ENCODE measurements around the gene GATD1.

Gene GATD1

DNA sequence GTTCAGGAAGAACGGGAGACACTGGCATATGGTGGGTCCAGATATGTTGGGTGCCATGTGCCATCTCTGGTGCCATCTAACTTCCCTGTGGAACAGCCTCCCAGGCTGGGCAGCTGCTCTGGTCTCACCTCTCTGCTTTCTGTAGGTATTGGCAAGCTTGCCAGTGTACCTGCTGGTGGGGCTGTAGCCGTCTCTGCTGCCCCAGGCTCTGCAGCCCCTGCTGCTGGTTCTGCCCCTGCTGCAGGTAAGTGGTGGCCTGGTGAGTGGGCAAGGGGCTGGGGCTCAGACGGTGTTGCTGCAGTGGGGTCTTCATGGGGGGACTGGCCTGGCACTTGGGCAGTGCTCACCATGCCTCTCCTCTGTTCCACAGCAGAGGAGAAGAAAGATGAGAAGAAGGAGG is 35.1 kb upstream of the GATD1 start:
- no peak for DNase-seq

DNA sequence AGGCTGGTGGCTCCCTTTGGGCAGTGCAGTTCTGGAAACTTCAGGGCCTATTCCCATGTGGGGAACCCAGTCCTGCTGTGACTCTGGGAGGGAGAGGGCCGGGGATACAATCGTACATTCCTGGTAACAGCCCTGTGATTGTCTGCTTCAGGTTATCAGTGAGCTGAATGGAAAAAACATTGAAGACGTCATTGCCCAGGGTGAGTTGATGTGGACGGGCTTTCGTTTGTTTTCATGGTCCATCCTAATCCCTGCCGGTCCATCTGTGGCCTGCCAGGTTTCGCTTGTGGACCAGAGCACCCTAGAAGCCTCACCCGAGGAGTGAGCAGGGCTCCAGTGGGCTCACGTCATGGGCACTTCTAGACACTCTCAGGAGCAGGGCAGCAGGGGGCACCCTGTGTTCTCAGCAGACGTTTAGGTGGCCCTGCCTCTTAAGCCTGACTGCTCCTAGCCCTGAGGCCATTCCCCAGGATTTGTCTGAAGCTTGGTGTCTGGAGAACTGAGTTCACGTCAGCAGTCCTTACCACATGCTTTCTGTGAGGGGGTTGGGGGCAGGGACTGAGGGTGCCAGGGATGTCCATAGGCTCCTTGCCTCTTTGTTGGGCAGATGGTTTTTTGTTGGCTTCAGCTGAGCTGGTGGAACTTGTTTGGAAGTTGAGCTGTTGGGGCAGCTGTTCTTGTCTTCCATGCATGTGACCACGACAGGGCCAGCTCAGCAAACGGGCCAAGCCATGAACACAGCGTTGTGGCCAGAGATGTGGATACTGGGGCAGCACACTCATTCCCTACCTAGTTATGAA is 34.4 kb upstream of the GATD1 start:
- no peak for DNase-seq

DNA sequence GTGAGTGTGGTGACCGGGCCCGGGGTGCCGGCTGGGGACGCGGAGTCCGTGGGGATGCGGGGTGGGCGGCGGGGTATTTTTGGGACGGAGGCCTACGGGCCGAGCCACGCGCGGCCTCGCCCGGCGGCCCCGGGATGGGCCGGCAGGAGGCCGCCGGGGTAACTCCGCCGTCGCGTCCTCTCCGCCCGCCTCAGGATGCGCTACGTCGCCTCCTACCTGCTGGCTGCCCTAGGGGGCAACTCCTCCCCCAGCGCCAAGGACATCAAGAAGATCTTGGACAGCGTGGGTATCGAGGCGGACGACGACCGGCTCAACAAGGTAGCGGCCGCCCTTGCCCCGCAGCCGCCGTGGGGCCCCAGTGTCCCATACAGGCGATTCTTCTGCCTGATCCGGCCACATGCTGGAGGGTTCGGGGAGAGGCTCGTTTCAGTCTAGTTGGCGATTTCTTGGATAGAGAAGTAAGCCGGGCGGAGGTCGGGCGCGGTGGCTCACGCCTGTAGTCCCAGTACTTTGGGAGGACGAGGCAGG is 32.8 kb upstream of the GATD1 start:
- DNase-seq: no peak

GRCh38 chr11:809287-810039 is 32.2 kb upstream of the GATD1 start, which contains the start of gene RPLP2:
RPLP2 (plus strand) TSS chr11:809967; CDS start chr11:810235, 268 bp downstream.
- peak; percentile 96 to 100 (median 99) for DNase-seq

- DNase-seq: no peak
These were observed 31.4 kb upstream of the GATD1 start for GRCh38 chr11:808427-809286.

DNA sequence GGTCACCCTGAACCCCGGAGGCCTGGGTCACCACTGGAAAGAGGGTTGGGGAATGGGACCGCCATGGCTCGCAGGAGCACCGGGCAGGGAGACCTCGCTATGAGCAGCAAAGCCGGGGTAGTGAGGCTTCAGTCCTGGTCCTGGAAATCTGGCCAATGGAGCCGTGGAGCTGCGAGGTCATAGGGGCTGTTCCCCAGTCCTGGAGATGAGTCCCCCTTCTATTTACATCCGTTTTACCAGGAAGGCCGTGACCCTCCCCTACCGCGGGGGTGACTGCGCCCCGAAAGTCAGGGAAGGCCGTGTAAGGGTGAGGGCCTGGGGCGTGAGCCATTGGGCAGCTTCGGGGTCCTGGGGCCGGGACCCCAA is 27.3 kb upstream of the GATD1 start:
- no peak for DNase-seq

DNA sequence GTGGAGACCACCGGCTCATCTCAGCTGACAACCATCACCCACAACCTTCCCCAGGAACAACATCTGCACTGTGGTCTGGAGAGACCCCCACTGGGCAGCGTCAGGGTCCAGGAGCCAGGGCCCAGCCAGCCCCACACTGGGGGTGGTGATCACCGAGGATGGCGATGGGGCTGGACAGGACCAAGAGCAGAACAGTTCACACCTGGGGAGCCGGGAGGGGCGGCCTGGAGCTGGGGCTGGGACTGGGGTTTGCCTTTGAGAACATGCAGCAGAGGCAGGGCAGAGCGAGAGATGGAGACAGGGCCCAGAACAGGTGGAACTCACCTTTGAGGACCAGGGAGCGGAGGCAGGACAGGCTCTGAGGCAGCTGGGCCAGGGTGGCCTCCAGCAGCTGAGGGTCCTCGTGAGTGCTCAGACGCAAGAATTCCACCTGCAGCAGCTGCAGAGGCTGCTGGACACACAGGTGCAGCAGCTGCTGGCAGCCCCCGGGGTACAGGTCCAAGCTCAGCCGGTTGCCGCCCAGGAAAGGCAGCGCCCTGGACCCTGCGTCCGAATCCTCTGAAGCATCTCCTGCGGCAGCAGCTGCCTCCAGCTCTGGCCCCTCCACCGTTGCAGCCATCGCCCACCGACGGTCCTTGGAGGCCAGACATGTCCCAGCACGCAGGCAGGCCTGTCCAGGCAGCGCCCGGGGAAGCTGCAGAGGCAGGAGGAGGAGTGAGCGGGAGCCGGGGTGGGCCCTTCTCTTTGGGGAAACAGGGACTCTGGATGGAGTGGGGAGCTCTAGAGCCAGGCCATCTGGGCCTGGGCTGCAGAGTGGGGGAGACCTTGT is 26.7 kb upstream of the GATD1 start:
- DNase-seq: no peak

GRCh38 chr11:803467-803742 is 26.1 kb upstream of the GATD1 start:
- DNase-seq: no peak

- DNase-seq: no peak
These were observed 25.6 kb upstream of the GATD1 start for GRCh38 chr11:802693-803466.

- no peak for DNase-seq
These were observed 24.8 kb upstream of the GATD1 start for GRCh38 chr11:802018-802617.

DNA sequence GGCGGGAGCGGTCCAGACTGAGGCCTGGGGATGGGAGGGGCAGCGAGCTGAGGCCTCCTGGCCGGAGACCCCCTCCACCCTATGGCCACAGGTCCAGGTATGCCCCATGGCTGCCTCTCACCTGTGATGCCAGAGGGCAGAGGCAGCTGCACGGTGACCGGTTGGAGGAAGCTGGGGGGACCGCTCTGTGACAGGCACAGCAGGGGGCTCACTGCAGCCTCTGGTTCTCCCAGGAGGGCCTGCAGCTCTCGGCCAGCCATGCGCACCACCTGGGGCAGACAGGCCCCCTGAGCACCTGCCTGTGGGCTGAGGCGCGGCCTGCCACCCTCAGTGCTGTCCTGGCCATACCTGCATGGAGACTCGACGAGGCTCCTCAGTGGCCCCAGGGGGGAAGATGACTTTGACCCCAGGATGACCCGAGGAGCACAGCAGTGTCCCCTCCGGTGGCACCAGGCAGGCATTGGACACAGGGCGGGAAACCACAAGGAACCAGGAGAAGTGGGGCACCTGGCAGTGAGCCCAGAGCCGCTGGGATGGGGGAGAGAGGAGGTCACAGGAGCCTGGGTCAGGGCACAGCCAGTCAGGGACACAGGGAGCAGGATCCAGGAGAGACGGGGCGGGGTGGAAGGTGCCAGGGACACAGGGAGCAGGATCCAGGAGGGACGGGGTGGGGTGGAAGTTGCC is 24.0 kb upstream of the GATD1 start:
- DNase-seq: no peak

DNA sequence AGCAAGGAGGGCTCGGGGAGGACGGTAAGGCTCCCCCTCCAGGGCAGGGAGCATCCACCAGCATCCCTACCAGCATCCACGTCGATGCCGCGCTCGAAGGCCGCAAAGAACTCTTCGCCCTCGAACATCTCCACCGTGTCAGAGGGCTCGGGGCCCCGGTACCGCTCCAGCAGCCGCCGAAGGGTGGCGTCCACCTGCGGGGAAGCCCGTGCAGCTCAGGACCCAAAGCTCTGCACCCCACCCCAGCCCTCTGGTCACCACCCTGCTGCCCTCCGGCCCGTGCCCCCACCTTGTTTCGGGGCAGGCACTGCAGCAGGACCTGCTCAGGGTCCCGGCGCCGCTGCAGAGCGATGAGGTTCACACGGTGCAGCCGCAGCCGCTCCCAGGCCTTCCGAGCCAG is 23.2 kb upstream of the GATD1 start:
- no peak for DNase-seq

- no peak for DNase-seq
These were observed 22.5 kb upstream of the GATD1 start for GRCh38 chr11:799641-800316.

DNA sequence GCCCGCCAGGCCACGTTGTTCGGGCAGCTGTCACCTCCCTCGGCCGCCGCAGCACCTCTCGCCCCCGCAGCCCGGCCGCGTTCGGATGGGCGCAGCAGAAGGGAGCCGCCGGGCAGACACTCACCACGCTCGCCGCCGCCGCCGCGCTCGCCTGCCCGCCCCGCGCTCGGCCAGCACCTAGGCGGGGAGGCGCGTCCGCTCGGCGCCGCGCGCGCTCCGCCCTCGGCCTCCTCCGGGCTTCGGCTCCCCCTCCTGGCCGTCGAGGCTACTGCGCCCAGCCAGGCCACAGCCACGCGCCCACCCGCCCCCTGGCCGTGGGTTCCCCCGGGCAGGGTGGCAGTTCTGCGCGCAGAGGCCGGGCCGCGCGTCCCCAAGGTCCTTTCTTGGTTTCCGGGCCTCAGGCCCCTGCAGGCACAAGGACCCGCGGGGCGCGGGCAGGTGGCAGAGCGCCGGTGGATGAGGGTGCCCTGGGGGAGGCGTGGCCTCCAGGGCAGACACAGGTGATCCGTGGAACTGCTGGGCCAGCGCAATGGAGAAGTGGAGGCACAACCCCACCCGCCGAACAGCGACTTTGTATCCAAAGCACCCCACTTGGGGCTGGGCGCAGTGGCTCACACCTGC is 20.9 kb upstream of the GATD1 start, which contains the start of gene SLC25A22:
TSS of gene SLC25A22 (minus strand) at position 189 of the 621 bp plus-strand sequence. CDS start 3,275 bp downstream, outside the sequence.
- peak in 12 of 14 donors; percentile 44 to 84 (median 70) for DNase-seq

DNA sequence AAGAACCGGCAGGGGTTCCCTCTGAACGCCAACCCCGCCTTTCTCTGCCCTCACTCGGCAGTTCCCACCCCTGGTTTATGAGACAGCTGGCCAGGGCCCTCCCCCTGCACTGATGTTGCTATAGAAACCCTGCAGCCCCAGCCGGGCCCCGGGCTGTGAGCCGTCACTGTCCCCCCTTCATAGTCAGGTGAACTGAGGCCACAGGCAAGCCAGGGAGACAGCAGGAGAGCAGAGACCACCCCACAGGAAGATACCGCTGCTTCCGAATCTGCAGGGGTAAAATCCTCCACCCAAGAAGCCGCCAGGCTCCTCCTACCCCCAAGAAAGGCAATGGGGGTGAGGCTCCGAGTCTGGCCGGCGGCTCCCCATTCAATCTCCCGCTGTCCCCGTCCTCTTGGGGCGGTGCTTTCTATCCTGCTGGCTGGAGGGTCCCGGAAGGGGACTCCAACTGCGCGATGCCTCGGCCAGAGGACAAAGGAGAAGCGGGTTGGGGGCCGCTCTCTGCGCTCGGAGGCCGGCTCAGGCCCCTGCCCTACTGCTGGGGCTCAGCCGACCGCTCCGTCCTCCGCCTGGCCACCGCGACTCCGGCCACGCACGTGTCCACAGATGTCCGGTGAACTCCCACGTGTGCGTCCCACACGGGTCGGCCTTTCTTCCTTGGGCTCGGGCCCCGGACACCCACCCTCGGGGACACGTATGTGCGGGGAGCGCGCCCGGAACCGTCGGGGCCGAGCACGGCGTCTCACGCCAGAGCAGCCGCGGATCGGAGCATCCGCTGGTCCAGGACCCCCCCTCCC is 20.2 kb upstream of the GATD1 start:
- DNase-seq: peak in 12 of 14 donors; percentile 48 to 84 (median 74)

DNA sequence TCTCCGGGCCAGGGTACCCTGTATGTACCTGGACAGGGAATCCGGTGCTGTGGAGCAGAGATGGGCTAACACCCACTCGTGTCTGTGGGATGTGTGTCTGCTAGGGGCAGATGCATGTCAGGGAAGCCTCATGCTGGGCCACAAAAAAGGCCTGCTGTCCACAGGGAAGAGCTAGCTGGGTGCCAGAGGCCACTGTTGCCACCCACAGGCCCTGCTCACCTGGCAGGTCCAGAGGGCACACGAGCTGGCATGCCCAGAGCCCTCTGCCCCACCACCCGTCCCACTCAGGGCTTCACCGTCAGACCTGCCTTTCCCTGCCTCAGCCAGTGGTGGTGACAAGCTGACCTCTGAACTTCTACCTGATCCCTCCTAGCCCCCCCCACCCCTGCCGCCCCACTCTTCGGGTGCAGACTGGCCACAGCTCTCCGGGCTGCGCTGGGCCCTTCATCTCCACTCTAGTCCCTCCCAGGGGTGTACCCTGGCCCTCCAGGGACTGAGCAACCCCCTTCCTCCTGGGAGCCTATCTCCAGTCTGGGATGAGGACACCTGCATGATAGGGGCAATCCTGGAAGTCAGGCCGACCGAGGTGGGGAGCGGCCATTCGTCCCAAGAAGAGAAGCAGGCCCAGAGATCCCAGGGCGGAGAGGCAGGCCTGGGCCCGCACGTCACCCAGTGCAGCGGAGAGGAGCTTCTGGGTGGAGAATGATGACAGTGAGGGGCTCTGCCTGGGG is 19.4 kb upstream of the GATD1 start:
- no peak for DNase-seq
